Urinary bladder (tissue), 4 donors: Measurements from ENCODE around the gene BCAS3. TPM values are rescaled to one million over a fixed set of nuclear protein-coding genes. Genes with fewer than 3 reads are reported as not detected.

Source experiments
- DNase-seq: peaks from one replicate; pipeline ENCODE4 v3.0.0-alpha.2; 2015; ENCODE audit errors: extremely low spot score
- H3K27ac ChIP-seq: one replicate; pipeline ENCODE4 v1.5.1; 2013; ENCODE audit warnings: low read depth, mild to moderate bottlenecking, moderate library complexity
- H3K36me3 ChIP-seq: one replicate; pipeline ENCODE4 v1.6.1; 2013; ENCODE audit warnings: mild to moderate bottlenecking, moderate library complexity; ENCODE audit not compliant: insufficient read depth
- H3K4me1 ChIP-seq: one replicate; pipeline ENCODE4 v1.6.1; 2013; ENCODE audit warnings: mild to moderate bottlenecking, moderate library complexity; ENCODE audit not compliant: insufficient read depth
- H3K4me3 ChIP-seq: one replicate; pipeline ENCODE4 v1.5.1; 2013; ENCODE audit warnings: low read depth, low read length
- WGBS: extraction: QIAGEN DNeasy Blood & Tissue Kit; methylation state at CpG from one replicate; pipeline ENCODE4 v1.1.7; 2013; 5-methylcytosine and 5-hydroxymethylcytosine counted together
- polyA plus RNA-seq: library from polyadenylated mRNA; stranded (reverse); fragments of 200-250 nt; gene quantifications from one replicate; pipeline ENCODE4 v1.2.3, GENCODE V29; 2013
- total RNA-seq: library from RNA; depleted of rRNA; stranded (reverse); fragments of >200 nt; gene quantifications from one replicate; pipeline ENCODE4 v1.2.3, GENCODE V29; 2014
- donor health status: healthy with polysubstance abuse.
- donor health status: healthy.

BCAS3 gene
- total and polyA plus RNA-seq, 2 donors, result 17.6 to 72.4 TPM

- no peaks in the 10 kb centered on the region for H3K4me1 ChIP-seq
- no peak overlapping the region for H3K4me3 ChIP-seq
- peak overlapping the region; percentile 48 for H3K27ac ChIP-seq
- peak; percentile 90 for DNase-seq
- H3K36me3 ChIP-seq, result no peaks in the 10 kb centered on the region
- 23% methylated on average over 8 of the region's 8 CpGs for WGBS
Measured at GRCh38 chr17:61314368-61315078, 636.9 kb downstream of the BCAS3 start.

DNA sequence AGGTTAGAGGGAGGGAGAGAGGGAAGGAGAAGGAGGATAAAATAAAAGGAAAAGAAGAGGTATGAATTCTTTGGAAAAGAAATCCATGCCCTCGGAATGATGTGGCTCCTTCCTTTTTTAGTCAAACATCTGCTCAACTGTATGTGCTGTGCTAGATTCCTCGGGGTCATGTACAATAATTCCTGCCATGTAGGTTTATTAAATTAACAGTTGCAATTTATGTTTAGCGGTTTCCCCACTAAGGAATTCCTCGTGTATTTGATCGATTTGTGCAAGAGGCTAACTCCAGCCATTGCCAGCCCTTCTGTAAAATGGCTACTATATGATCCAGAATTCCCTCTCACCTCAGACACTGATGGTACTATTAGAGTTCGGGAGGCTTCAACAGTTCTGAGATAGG, 639.0 kb downstream of the BCAS3 start:
- Histone ChIP-seq H3K36me3 (no peaks in the 10 kb centered on the region), H3K27ac (no peak overlapping the region), H3K4me3 (no peak overlapping the region), H3K4me1 (no peaks in the 10 kb centered on the region)
- WGBS, result 93% methylated on average over 6 of the region's 6 CpGs
- DNase-seq, result no peak

DNA sequence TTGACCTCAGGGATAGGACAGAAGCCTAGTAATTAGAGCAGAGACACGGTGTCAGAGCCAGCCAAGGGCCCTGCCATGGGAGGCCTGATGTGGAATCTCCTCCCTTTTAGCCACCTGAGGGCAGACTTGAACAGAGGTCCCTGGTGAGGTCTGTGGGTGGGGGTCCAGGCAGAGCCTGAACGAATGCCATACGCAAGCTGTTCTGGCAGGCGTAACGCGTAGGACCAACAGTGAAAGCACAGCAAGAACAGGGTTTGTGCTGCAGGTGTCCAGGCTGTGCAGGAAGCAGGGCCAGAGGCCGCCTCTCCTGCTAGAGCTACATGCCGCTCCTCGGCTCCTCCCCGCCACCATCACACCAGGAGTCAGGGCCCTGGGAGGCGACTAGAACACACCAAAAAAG, 640.1 kb downstream of the BCAS3 start:
- no peak for DNase-seq
- Histone ChIP-seq H3K36me3 (no peaks in the 10 kb centered on the region), H3K4me1 (no peaks in the 10 kb centered on the region), H3K4me3 (no peak overlapping the region), H3K27ac (no peak overlapping the region)
- 95% methylated on average over 11 of the region's 11 CpGs for WGBS

DNA sequence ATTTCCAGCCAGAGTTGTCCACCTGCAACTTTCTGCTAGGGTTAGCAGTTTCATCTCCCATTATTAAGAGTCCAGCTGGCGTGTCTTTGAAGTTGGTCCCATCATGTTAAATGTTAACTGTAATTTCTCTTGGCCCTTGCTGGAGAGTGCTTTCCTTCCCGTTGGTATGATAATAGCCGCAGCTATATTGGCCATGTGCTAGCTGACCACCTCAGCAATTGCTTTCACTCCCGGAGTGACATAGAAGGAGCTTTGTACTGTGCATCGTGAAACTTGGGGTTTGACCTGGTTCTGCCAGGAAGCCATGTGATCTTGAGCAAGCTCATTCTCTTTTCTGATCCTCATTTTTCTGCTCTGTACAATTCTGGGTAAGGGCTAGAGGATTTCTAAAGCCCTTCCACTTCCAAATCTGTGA, 641.0 kb downstream of the BCAS3 start:
- Histone ChIP-seq H3K4me3 (no peak overlapping the region), H3K27ac (no peak overlapping the region), H3K36me3 (no peaks in the 10 kb centered on the region), H3K4me1 (no peaks in the 10 kb centered on the region)
- WGBS, result 77% methylated on average over 5 of the region's 5 CpGs
- no peak for DNase-seq

GRCh38 chr17:61321344-61321743, 643.7 kb downstream of the BCAS3 start:
- DNase-seq, result no peak
- WGBS, result 92% methylated on average over 6 of the region's 6 CpGs
- Histone ChIP-seq H3K4me3 (no peak overlapping the region), H3K27ac (no peak overlapping the region), H3K36me3 (no peaks in the 10 kb centered on the region), H3K4me1 (no peaks in the 10 kb centered on the region)

GRCh38 chr17:61322325-61323002, 644.8 kb downstream of the BCAS3 start:
- Histone ChIP-seq H3K4me3 (no peak overlapping the region), H3K4me1 (no peaks in the 10 kb centered on the region), H3K36me3 (no peaks in the 10 kb centered on the region), H3K27ac (no peak overlapping the region)
- WGBS, result 75% methylated on average over 4 of the region's 4 CpGs
- no peak for DNase-seq

DNA sequence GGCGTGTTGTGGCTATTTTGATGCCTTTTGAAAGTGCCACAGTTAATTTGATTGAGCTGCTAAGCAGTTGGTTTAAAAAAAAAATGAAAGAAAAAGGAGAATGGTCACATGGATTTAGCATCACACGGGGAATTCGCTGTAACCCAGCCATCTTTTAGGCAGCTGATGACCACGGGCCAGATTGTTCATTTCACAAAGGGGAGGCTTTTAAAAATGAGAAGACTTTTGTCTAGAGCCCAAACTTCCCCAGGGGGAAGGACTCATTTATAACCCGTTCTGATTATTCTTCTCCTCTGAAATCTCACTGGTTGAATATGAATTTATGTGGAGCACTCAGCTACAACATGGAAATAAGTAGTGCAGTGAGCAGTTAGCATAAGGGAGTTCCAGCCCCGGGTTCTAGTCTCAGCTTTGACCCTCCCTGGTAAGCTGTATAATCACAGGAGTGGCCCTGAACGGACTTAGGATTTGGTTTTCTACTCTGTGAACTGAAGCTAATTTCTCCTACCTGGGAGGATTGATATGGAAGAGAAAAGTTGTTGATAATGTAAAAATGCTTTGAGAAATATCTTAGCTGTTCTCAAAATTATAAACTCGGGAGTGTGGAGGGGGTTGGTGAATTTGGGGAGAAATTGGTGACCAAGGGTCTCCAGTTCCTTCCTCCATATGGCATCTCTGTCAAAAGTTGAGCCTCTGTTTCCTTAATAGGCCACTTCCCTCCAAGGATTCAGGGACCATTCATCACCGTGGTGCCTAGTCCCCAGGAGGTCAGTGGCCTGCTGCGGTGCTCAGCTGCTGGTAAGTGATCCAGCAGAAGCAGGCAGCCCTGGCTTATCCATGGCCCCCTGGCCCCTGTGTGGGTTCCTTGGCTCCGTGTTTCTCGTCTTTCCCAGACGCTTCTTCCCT, 645.6 kb downstream of the BCAS3 start:
- H3K36me3 ChIP-seq, result no peaks in the 10 kb centered on the region
- no peak for DNase-seq
- 45% methylated on average over 13 of the region's 13 CpGs for WGBS
- no peak overlapping the region for H3K27ac ChIP-seq
- H3K4me3 ChIP-seq, result no peak overlapping the region
- H3K4me1 ChIP-seq, result no peaks in the 10 kb centered on the region

GRCh38 chr17:61323909-61324868, 646.5 kb downstream of the BCAS3 start:
- 72% methylated on average over 12 of the region's 12 CpGs for WGBS
- H3K4me1 ChIP-seq, result no peaks in the 10 kb centered on the region
- H3K36me3 ChIP-seq, result no peaks in the 10 kb centered on the region
- no peak for DNase-seq
- H3K4me3 ChIP-seq, result no peak overlapping the region
- no peak overlapping the region for H3K27ac ChIP-seq

DNA sequence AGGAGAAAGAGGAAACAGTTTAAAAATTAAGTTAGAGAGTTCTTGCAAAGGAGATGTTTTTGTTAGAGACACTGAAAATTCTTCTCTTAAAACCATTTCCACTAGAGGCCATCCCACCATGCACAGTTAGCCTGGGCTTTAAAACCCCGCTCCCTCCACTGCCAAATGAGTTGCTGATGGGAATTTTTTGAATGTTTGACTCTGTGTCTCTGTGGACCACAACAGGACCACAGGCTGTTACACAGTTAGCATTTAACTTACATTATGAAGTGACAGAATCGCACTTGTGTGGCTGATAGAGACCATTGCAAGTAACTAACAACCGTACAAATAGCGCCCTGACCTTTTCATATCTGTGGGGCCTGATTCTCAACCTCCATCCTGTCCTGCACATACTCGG, 647.3 kb downstream of the BCAS3 start:
- no peak for DNase-seq
- H3K4me3 ChIP-seq, result no peak overlapping the region
- H3K4me1 ChIP-seq, result no peaks in the 10 kb centered on the region
- H3K27ac ChIP-seq, result no peak overlapping the region
- 84% methylated on average over 5 of the region's 5 CpGs for WGBS
- H3K36me3 ChIP-seq, result no peaks in the 10 kb centered on the region

GRCh38 chr17:61325382-61326073, 647.9 kb downstream of the BCAS3 start:
- 55% methylated on average over 6 of the region's 6 CpGs for WGBS
- H3K4me3 ChIP-seq, result no peak overlapping the region
- no peaks in the 10 kb centered on the region for H3K36me3 ChIP-seq
- H3K4me1 ChIP-seq, result no peaks in the 10 kb centered on the region
- H3K27ac ChIP-seq, result no peak overlapping the region
- DNase-seq, result no peak

DNA sequence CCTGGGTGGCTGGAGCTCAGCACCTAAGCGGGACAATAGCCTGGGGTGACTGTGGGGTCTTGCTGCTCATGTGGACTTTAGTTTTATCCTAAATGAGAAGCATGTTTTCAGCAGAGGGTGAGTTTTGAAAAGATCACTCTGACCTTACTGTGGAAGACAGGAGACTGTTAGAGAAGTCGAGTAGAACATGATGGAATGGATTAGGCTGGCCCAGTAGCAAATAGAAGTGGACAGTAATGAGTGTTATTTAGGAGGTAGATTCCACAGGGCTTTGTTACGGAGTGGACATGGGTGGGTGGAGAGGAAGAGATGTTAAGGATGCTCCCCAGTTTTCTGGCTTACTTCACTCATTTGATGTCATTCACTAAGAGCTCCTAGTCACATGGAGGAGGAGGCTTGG, 648.7 kb downstream of the BCAS3 start:
- DNase-seq, result no peak
- H3K36me3 ChIP-seq, result no peaks in the 10 kb centered on the region
- no peak overlapping the region for H3K4me3 ChIP-seq
- H3K27ac ChIP-seq, result no peak overlapping the region
- H3K4me1 ChIP-seq, result no peaks in the 10 kb centered on the region
- 92% methylated on average over 3 of the region's 3 CpGs for WGBS

DNA sequence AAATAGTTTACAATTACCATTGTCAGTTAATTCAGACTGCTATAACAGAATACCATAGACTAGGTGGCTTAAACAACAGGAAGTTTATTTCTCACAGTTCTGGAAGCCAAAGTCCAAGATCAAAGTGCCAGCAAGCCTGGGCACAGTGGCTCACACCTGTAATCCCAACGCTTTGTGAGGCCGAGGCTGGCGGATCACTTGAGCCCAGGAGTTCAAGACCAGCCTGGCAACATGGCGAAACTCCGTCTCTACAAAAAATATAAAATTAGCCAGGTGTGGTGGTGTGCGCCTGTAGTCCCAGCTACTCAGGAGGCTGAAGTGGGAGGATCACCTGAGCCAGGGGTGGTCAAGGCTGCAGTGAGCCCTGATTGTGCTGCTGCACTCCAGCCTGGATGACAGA, 650.7 kb downstream of the BCAS3 start:
- H3K27ac ChIP-seq, result no peak overlapping the region
- DNase-seq, result no peak
- no peaks in the 10 kb centered on the region for H3K4me1 ChIP-seq
- 97% methylated on average over 6 of the region's 6 CpGs for WGBS
- H3K36me3 ChIP-seq, result no peaks in the 10 kb centered on the region
- H3K4me3 ChIP-seq, result no peak overlapping the region
